ENCODE results near the gene DPP7. TPM values are rescaled to one million over a fixed set of nuclear protein-coding genes. Genes with fewer than 3 reads are reported as not detected.

DPP7 gene
- total and polyA plus RNA-seq, 2 experiments from 2014 or later: 206 to 544 TPM

DNA sequence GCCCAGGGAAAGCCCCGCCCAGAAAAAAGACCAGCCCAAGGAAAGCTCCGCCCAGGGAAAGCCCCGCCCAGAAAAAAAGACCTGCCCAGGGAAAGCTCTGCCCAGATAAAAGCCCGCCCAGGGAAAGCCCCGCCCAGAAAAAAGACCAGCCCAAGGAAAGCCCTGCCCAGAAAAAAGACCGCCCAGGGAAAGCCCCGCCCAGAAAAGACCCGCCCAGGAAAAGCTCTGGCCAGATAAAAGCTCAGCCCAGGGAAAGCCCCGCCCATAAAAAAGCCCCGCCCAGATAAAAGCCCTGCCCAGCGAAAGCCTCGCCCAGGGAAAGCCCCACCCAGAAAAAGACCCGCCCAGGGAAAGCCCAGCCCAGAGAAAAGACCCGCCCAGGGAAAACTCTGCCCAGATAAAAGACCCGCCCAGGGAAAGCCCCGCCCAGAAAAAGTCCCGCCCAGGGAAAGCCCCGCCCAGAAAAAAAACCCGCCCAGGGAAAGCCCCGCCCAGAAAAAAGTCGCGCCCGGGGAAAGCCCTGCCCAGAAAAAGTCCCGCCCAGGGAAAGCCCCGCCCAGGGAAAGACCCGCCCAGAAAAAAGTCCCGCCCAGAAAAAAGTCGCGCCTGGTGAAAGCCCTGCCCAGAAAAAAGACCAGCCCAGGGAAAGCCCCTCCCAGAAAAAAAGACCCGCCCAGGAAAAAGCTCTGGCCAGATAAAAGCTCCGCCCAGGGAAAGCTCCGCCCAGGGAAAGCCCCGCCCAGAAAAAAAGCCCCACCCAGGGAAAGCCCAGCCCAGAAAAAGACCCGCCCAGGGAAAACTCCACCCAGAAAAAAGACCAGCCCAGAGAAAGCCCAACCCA, 36.3 kb upstream of the DPP7 start:
- H2AFZ ChIP-seq: no peak overlapping the region
- no peaks in the 10 kb centered on the region for H3K79me2 ChIP-seq
- H3K27ac ChIP-seq: no peak overlapping the region
- H3K27me3 ChIP-seq: peaks cover 9% of the 10 kb centered on the region
- H4K20me1 ChIP-seq (ENCODE audit: insufficient read depth, poor library complexity, severe bottlenecking): no peaks in the 10 kb centered on the region
- H3K4me3 ChIP-seq: no peak overlapping the region
- no peaks in the 10 kb centered on the region for H3K9me3 ChIP-seq (ENCODE audit: low read depth)
- WGBS (ENCODE audit: low lambda C conversion rate, missing lambda C conversion rate): 72% methylated on average over 15 of the region's 34 CpGs
- no peak for DNase-seq (ENCODE audit: low spot score)
- no peak overlapping the region for H3K4me2 ChIP-seq
- H3K36me3 ChIP-seq (replicated peaks; ENCODE audit: insufficient read depth, low read depth): no peaks in the 10 kb centered on the region
- H3K9me2 ChIP-seq (replicated peaks; ENCODE audit: insufficient read depth): no peaks in the 10 kb centered on the region
- no peaks in the 10 kb centered on the region for H3K4me1 ChIP-seq (ENCODE audit: insufficient read depth)
- TF ChIP-seq EZH2 (IDR thresholded peaks at IDR 0.05; ENCODE audit: borderline replicate concordance) (no peak), CTCF (IDR thresholded peaks at IDR 0.05; ENCODE audit: poor library complexity) (no peak), EZH2phosphoT487 (IDR thresholded peaks at IDR 0.05; ENCODE audit: low read depth, severe bottlenecking, unreplicated experiment) (no peak)

GRCh38 chr9:137149942-137150616, 35.5 kb upstream of the DPP7 start:
- Histone ChIP-seq H3K9me3 (ENCODE audit: low read depth) (no peaks in the 10 kb centered on the region), H3K4me1 (ENCODE audit: insufficient read depth) (no peaks in the 10 kb centered on the region), H3K27ac (no peak overlapping the region), H3K27me3 (peaks cover 4% of the 10 kb centered on the region), H3K79me2 (no peaks in the 10 kb centered on the region), H3K36me3 (replicated peaks; ENCODE audit: insufficient read depth, low read depth) (no peaks in the 10 kb centered on the region), H2AFZ (no peak overlapping the region), H3K4me3 (no peak overlapping the region), H3K9me2 (replicated peaks; ENCODE audit: insufficient read depth) (no peaks in the 10 kb centered on the region), H4K20me1 (ENCODE audit: insufficient read depth, poor library complexity, severe bottlenecking) (no peaks in the 10 kb centered on the region), H3K4me2 (no peak overlapping the region)
- WGBS (ENCODE audit: low lambda C conversion rate, missing lambda C conversion rate): 78% methylated on average over 18 of the region's 20 CpGs
- DNase-seq (ENCODE audit: low spot score): no peak
- no peak for TF ChIP-seq EZH2 (IDR thresholded peaks at IDR 0.05; ENCODE audit: borderline replicate concordance)
- TF ChIP-seq CTCF (IDR thresholded peaks at IDR 0.05; ENCODE audit: poor library complexity): no peak
- no peak for TF ChIP-seq EZH2phosphoT487 (IDR thresholded peaks at IDR 0.05; ENCODE audit: low read depth, severe bottlenecking, unreplicated experiment)

DNA sequence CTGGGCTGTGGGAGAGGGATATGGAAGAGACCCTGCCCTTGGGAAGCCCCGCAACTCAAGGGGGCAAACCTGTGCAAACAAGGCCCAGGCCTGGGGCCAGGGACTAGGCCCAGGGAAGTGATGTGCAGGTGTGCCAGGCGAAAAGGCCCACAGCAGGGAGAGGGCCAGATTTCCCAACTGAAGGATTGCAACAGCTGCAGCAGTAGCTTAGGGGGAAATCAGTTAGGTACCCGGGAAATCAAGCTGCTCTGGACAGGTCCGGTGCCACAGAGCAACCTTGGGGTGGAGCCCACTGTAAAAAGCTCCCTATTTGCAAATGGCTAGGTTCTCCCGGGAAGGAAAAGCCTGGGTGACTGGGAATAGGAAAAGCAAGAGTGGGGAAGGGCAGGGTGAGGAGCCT, 34.8 kb upstream of the DPP7 start:
- H3K4me3 ChIP-seq: no peak overlapping the region
- no peak overlapping the region for H3K27ac ChIP-seq
- WGBS (ENCODE audit: low lambda C conversion rate, missing lambda C conversion rate): 77% methylated on average over 5 of the region's 5 CpGs
- TF ChIP-seq CTCF (IDR thresholded peaks at IDR 0.05; ENCODE audit: poor library complexity): no peak
- TF ChIP-seq EZH2 (IDR thresholded peaks at IDR 0.05; ENCODE audit: borderline replicate concordance): no peak
- no peak for TF ChIP-seq EZH2phosphoT487 (IDR thresholded peaks at IDR 0.05; ENCODE audit: low read depth, severe bottlenecking, unreplicated experiment)
- no peaks in the 10 kb centered on the region for H3K36me3 ChIP-seq (replicated peaks; ENCODE audit: insufficient read depth, low read depth)
- no peak for DNase-seq (ENCODE audit: low spot score)
- H3K9me2 ChIP-seq (replicated peaks; ENCODE audit: insufficient read depth): no peaks in the 10 kb centered on the region
- H3K9me3 ChIP-seq (ENCODE audit: low read depth): no peaks in the 10 kb centered on the region
- no peak overlapping the region for H3K4me2 ChIP-seq
- peaks cover 4% of the 10 kb centered on the region for H3K27me3 ChIP-seq
- H3K79me2 ChIP-seq: no peaks in the 10 kb centered on the region
- no peaks in the 10 kb centered on the region for H4K20me1 ChIP-seq (ENCODE audit: insufficient read depth, poor library complexity, severe bottlenecking)
- no peak overlapping the region for H2AFZ ChIP-seq
- H3K4me1 ChIP-seq (ENCODE audit: insufficient read depth): no peaks in the 10 kb centered on the region

All from hepatocyte (in vitro differentiated cells).